Karpas-422 (cell line): ENCODE data around the gene AGTRAP. TPM values are rescaled to one million over a fixed set of nuclear protein-coding genes. Genes with fewer than 3 reads are reported as not detected.
A peak's percentile ranks its signal among the peaks of the same experiment; 100 is the strongest.

Source experiments
- DNase-seq: peaks from one replicate; pipeline ENCODE4 v3.0.0-alpha.2; 2015
- H2AFZ ChIP-seq: fragments of 200-600 bp; sonication (generic); 2 replicates; pipeline ENCODE4 v1.6.1; 2014; ENCODE audit warnings: antibody characterized with exemption, low read length, mixed read lengths
- H3K27ac ChIP-seq: fragments of 200-600 bp; sonication (generic); 2 replicates; pipeline ENCODE4 v1.5.1; 2014; ENCODE audit warnings: mild to moderate bottlenecking, low read length, moderate library complexity
- H3K27me3 ChIP-seq: fragments of 200-600 bp; sonication (generic); 2 replicates; pipeline ENCODE4 v1.6.1; 2014; ENCODE audit warnings: low read length, mixed read lengths
- H3K36me3 ChIP-seq: fragments of 200-600 bp; sonication (generic); 2 replicates; pipeline ENCODE4 v1.6.1; 2014; ENCODE audit warnings: low read length, mixed read lengths; ENCODE audit not compliant: insufficient read depth
- H3K4me1 ChIP-seq: fragments of 200-600 bp; sonication (generic); 2 replicates; pipeline ENCODE4 v1.6.1; 2014; ENCODE audit warnings: mild to moderate bottlenecking, low read length, mixed read lengths
- H3K4me2 ChIP-seq: fragments of 200-600 bp; sonication (generic); 2 replicates; pipeline ENCODE4 v1.6.1; 2014; ENCODE audit warnings: low read length, low read depth, mild to moderate bottlenecking; ENCODE audit not compliant: poor library complexity, severe bottlenecking
- H3K4me3 ChIP-seq: fragments of 200-600 bp; sonication (generic); 2 replicates; pipeline ENCODE4 v1.5.1; 2014; ENCODE audit warnings: mild to moderate bottlenecking, antibody characterized with exemption, low read length, mixed read lengths
- H3K79me2 ChIP-seq: fragments of 200-600 bp; sonication (generic); 2 replicates; pipeline ENCODE4 v1.6.1; 2014; ENCODE audit warnings: mild to moderate bottlenecking, low read length, mixed read lengths
- H3K9ac ChIP-seq: fragments of 200-600 bp; sonication (generic); 2 replicates; pipeline ENCODE4 v1.6.0; 2014; ENCODE audit warnings: low read length
- H3K9me2 ChIP-seq: fragments of 200-600 bp; sonication (generic), shearing (Covaris generic); replicated peaks from 2 replicates; pipeline ENCODE4 v1.6.0; 2014; ENCODE audit warnings: mild to moderate bottlenecking, low read length, moderate library complexity; ENCODE audit not compliant: insufficient read depth
- H3K9me3 ChIP-seq: fragments of 300-700, 200-600 bp; sonication (generic); 2 replicates; pipeline ENCODE4 v1.6.1; 2014; ENCODE audit warnings: low read length, mixed read lengths
- H4K20me1 ChIP-seq: fragments of 200-600 bp; sonication (generic); 2 replicates; pipeline ENCODE4 v1.6.1; 2014; ENCODE audit warnings: mild to moderate bottlenecking, antibody characterized with exemption, low read length, low read depth; ENCODE audit not compliant: insufficient read depth
- total RNA-seq: library from RNA; depleted of rRNA; stranded (reverse); fragments of >200 nt; shearing (Covaris generic); gene quantifications from 2 replicates; pipeline ENCODE4 v1.2.3, GENCODE V29; 2014; ENCODE audit warnings: low replicate concordance

AGTRAP gene
- total RNA-seq, 1 experiment from 2014 or later, result 24.3 TPM

GRCh38 chr1:11753555-11754208 is 17.7 kb downstream of the AGTRAP start:
- no peak overlapping the region for H2AFZ ChIP-seq
- no peak overlapping the region for H3K9ac ChIP-seq
- no peaks in the 10 kb centered on the region for H3K36me3 ChIP-seq
- H3K9me3 ChIP-seq, result no peaks in the 10 kb centered on the region
- H3K27me3 ChIP-seq, result no peaks in the 10 kb centered on the region
- no peaks in the 10 kb centered on the region for H3K4me1 ChIP-seq
- no peak overlapping the region for H3K27ac ChIP-seq
- no peaks in the 10 kb centered on the region for H3K9me2 ChIP-seq
- no peaks in the 10 kb centered on the region for H3K79me2 ChIP-seq
- DNase-seq, result no peak
- no peak overlapping the region for H3K4me3 ChIP-seq
- no peak overlapping the region for H3K4me2 ChIP-seq
- no peaks in the 10 kb centered on the region for H4K20me1 ChIP-seq

- Histone ChIP-seq H3K9ac (no peak overlapping the region), H3K9me2 (no peaks in the 10 kb centered on the region), H3K36me3 (no peaks in the 10 kb centered on the region), H3K4me3 (no peak overlapping the region), H3K27ac (no peak overlapping the region), H3K9me3 (no peaks in the 10 kb centered on the region), H3K4me1 (no peaks in the 10 kb centered on the region), H3K4me2 (no peak overlapping the region), H2AFZ (no peak overlapping the region), H3K79me2 (no peaks in the 10 kb centered on the region), H4K20me1 (no peaks in the 10 kb centered on the region), H3K27me3 (no peaks in the 10 kb centered on the region)
- DNase-seq, result no peak
Measured at GRCh38 chr1:11757047-11757446, 21.1 kb downstream of the AGTRAP start.

GRCh38 chr1:11759791-11760190 is 23.9 kb downstream of the AGTRAP start:
- Histone ChIP-seq H2AFZ (no peak overlapping the region), H3K79me2 (no peaks in the 10 kb centered on the region), H4K20me1 (no peaks in the 10 kb centered on the region), H3K9me3 (no peaks in the 10 kb centered on the region), H3K4me3 (no peak overlapping the region), H3K4me1 (no peaks in the 10 kb centered on the region), H3K9me2 (no peaks in the 10 kb centered on the region), H3K27ac (no peak overlapping the region), H3K4me2 (no peak overlapping the region), H3K9ac (no peak overlapping the region), H3K27me3 (no peaks in the 10 kb centered on the region), H3K36me3 (no peaks in the 10 kb centered on the region)
- no peak for DNase-seq

- Histone ChIP-seq H3K4me3 (no peak overlapping the region), H3K4me2 (no peak overlapping the region), H3K27me3 (no peaks in the 10 kb centered on the region), H3K27ac (no peak overlapping the region), H3K36me3 (no peaks in the 10 kb centered on the region), H3K4me1 (no peaks in the 10 kb centered on the region), H3K9ac (no peak overlapping the region), H4K20me1 (no peaks in the 10 kb centered on the region), H2AFZ (no peak overlapping the region), H3K9me3 (no peaks in the 10 kb centered on the region), H3K79me2 (no peaks in the 10 kb centered on the region), H3K9me2 (no peaks in the 10 kb centered on the region)
- no peak for DNase-seq
Measured at GRCh38 chr1:11761285-11761684, 25.3 kb downstream of the AGTRAP start.

- Histone ChIP-seq H3K27me3 (no peaks in the 10 kb centered on the region), H2AFZ (no peak within 1 kb of the TSS), H3K4me1 (no peaks in the 10 kb centered on the region), H4K20me1 (no peaks in the 10 kb centered on the region), H3K4me3 (no peak within 1 kb of the TSS), H3K27ac (no peak within 1 kb of the TSS), H3K79me2 (no peaks in the 10 kb centered on the region), H3K4me2 (no peak within 1 kb of the TSS), H3K36me3 (no peaks in the 10 kb centered on the region), H3K9ac (no peak within 1 kb of the TSS), H3K9me3 (no peaks in the 10 kb centered on the region), H3K9me2 (no peaks in the 10 kb centered on the region)
- DNase-seq, result peak; percentile 49
Measured at GRCh38 chr1:11761988-11762406, 26.1 kb downstream of the AGTRAP start, which contains the start of gene C1orf167. TSS of gene C1orf167 (plus strand) at chr1:11762193. CDS start at chr1:11764401, 2,208 bp downstream.

GRCh38 chr1:11764115-11764514 is 28.2 kb downstream of the AGTRAP start:
- Histone ChIP-seq H3K36me3 (no peaks in the 10 kb centered on the region), H3K27ac (no peak overlapping the region), H4K20me1 (no peaks in the 10 kb centered on the region), H3K4me1 (no peaks in the 10 kb centered on the region), H3K27me3 (no peaks in the 10 kb centered on the region), H3K4me2 (no peak overlapping the region), H3K79me2 (no peaks in the 10 kb centered on the region), H3K4me3 (no peak overlapping the region), H3K9me2 (no peaks in the 10 kb centered on the region), H3K9ac (no peak overlapping the region), H3K9me3 (no peaks in the 10 kb centered on the region), H2AFZ (no peak overlapping the region)
- no peak for DNase-seq

- Histone ChIP-seq H3K4me3 (no peak overlapping the region), H3K9ac (no peak overlapping the region), H3K27ac (no peak overlapping the region), H3K36me3 (no peaks in the 10 kb centered on the region), H3K9me2 (no peaks in the 10 kb centered on the region), H3K4me2 (no peak overlapping the region), H2AFZ (no peak overlapping the region), H3K27me3 (no peaks in the 10 kb centered on the region), H3K79me2 (no peaks in the 10 kb centered on the region), H3K4me1 (no peaks in the 10 kb centered on the region), H3K9me3 (no peaks in the 10 kb centered on the region), H4K20me1 (no peaks in the 10 kb centered on the region)
- DNase-seq, result no peak
Measured at GRCh38 chr1:11764519-11764918, 28.6 kb downstream of the AGTRAP start.

GRCh38 chr1:11765661-11766428 is 29.9 kb downstream of the AGTRAP start:
- Histone ChIP-seq H3K4me3 (no peak overlapping the region), H2AFZ (no peak overlapping the region), H4K20me1 (no peaks in the 10 kb centered on the region), H3K9ac (no peak overlapping the region), H3K4me1 (no peaks in the 10 kb centered on the region), H3K79me2 (no peaks in the 10 kb centered on the region), H3K27ac (no peak overlapping the region), H3K9me2 (no peaks in the 10 kb centered on the region), H3K36me3 (no peaks in the 10 kb centered on the region), H3K9me3 (no peaks in the 10 kb centered on the region), H3K27me3 (no peaks in the 10 kb centered on the region), H3K4me2 (no peak overlapping the region)
- DNase-seq, result no peak
